ENCODE measurements around the gene TNS2. TPM values are rescaled to one million over a fixed set of nuclear protein-coding genes. Genes with fewer than 3 reads are reported as not detected.

TNS2 gene
- total and polyA plus RNA-seq, 9 of the 15 experiments (the other 6 are each of a cell fraction or from before 2014, with no cell fraction given), result 0.28 to 3.1 (median 1.2) TPM; not detected in 1

DNA sequence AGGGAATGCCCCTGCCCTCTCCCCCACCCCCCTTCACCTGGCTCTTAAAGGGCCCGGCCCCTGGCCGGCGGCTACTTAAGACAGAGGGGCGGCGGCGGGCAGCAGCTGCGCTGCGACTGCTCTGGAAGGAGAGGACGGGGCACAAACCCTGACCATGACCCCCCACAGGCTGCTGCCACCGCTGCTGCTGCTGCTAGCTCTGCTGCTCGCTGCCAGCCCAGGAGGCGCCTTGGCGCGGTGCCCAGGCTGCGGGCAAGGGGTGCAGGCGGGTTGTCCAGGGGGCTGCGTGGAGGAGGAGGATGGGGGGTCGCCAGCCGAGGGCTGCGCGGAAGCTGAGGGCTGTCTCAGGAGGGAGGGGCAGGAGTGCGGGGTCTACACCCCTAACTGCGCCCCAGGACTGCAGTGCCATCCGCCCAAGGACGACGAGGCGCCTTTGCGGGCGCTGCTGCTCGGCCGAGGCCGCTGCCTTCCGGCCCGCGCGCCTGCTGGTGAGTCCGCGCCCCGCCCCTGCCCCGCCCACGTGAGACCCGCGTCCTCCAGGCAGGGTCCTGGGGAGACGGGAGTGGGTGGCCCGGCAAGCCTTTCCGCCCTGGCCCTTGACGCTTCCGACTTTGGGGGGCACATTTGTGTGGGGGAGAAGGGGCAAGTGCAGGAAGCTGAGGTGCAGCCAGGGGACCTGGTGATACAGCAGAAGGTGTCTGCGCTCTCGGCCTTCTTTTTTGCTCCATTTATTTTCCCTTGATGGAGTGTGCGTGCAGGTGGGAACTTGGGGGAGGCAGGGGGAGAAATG is 47.9 kb downstream of the TNS2 start, which contains the start of gene IGFBP6 (continued):
- TF ChIP-seq ERF (CRISPR knock-in tag; IDR thresholded peaks at IDR 0.05) (no peak), SMC3 (conservative IDR thresholded peaks at IDR 0.05; ENCODE audit: insufficient read depth, low read depth, low read length) (no peak), ZFP1 (CRISPR knock-in tag; IDR thresholded peaks at IDR 0.05) (no peak), PCBP1 (IDR thresholded peaks at IDR 0.05; ENCODE audit: low read depth, low read length, poor library complexity, severe bottlenecking) (peak; percentile 33), SMARCA4 (IDR thresholded peaks at IDR 0.05) (no peak), EHMT2 (IDR thresholded peaks at IDR 0.05) (no peak), HNRNPLL (IDR thresholded peaks at IDR 0.05; ENCODE audit: low read depth, low read length, poor library complexity, severe bottlenecking) (no peak), HNRNPH1 (optimal IDR thresholded peaks at IDR 0.05; ENCODE audit: low read depth, low read length) (no peak), ZNF282 (CRISPR knock-in tag; IDR thresholded peaks at IDR 0.05) (no peak), RBFOX2 (IDR thresholded peaks at IDR 0.05; ENCODE audit: low read depth, low read length) (peak; percentile 75), PHF21A (IDR thresholded peaks at IDR 0.05; ENCODE audit: borderline replicate concordance, low read depth) (no peak), ZSCAN29 (IDR thresholded peaks at IDR 0.05) (no peak), GATAD2A (IDR thresholded peaks at IDR 0.05) (no peak), MAFG (tag; conservative IDR thresholded peaks at IDR 0.05) (no peak), ETS2 (tag; IDR thresholded peaks at IDR 0.05; ENCODE audit: borderline replicate concordance, poor library complexity, severe bottlenecking) (no peak), ZFP36 (IDR thresholded peaks at IDR 0.05; ENCODE audit: low read depth, low read length, partially characterized antibody) (peak; percentile 17), U2AF1 (optimal IDR thresholded peaks at IDR 0.05; ENCODE audit: low read depth, low read length) (no peak), NFATC3 (IDR thresholded peaks at IDR 0.05) (no peak), POLR2G (IDR thresholded peaks at IDR 0.05; ENCODE audit: low read depth, low read length) (peak; percentile 84), SAFB (IDR thresholded peaks at IDR 0.05; ENCODE audit: borderline replicate concordance, low read depth, low read length) (no peak)
- TF ChIP-seq, protein P1, sequence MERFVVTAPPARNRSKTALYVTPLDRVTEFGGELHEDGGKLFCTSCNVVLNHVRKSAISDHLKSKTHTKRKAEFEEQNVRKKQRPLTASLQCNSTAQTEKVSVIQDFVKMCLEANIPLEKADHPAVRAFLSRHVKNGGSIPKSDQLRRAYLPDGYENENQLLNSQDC (CRISPR knock-in tag; IDR thresholded peaks at IDR 0.05), result no peak
- TF ChIP-seq, protein P2, sequence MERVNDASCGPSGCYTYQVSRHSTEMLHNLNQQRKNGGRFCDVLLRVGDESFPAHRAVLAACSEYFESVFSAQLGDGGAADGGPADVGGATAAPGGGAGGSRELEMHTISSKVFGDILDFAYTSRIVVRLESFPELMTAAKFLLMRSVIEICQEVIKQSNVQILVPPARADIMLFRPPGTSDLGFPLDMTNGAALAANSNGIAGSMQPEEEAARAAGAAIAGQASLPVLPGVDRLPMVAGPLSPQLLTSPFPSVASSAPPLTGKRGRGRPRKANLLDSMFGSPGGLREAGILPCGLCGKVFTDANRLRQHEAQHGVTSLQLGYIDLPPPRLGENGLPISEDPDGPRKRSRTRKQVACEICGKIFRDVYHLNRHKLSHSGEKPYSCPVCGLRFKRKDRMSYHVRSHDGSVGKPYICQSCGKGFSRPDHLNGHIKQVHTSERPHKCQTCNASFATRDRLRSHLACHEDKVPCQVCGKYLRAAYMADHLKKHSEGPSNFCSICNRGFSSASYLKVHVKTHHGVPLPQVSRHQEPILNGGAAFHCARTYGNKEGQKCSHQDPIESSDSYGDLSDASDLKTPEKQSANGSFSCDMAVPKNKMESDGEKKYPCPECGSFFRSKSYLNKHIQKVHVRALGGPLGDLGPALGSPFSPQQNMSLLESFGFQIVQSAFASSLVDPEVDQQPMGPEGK (CRISPR knock-in tag; IDR thresholded peaks at IDR 0.05; ENCODE audit: borderline replicate concordance), result no peak
- TF ChIP-seq, protein P3, sequence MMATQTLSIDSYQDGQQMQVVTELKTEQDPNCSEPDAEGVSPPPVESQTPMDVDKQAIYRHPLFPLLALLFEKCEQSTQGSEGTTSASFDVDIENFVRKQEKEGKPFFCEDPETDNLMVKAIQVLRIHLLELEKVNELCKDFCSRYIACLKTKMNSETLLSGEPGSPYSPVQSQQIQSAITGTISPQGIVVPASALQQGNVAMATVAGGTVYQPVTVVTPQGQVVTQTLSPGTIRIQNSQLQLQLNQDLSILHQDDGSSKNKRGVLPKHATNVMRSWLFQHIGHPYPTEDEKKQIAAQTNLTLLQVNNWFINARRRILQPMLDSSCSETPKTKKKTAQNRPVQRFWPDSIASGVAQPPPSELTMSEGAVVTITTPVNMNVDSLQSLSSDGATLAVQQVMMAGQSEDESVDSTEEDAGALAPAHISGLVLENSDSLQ (IDR thresholded peaks at IDR 0.05), result no peak
- TF ChIP-seq, protein P4, sequence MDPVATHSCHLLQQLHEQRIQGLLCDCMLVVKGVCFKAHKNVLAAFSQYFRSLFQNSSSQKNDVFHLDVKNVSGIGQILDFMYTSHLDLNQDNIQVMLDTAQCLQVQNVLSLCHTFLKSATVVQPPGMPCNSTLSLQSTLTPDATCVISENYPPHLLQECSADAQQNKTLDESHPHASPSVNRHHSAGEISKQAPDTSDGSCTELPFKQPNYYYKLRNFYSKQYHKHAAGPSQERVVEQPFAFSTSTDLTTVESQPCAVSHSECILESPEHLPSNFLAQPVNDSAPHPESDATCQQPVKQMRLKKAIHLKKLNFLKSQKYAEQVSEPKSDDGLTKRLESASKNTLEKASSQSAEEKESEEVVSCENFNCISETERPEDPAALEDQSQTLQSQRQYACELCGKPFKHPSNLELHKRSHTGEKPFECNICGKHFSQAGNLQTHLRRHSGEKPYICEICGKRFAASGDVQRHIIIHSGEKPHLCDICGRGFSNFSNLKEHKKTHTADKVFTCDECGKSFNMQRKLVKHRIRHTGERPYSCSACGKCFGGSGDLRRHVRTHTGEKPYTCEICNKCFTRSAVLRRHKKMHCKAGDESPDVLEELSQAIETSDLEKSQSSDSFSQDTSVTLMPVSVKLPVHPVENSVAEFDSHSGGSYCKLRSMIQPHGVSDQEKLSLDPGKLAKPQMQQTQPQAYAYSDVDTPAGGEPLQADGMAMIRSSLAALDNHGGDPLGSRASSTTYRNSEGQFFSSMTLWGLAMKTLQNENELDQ (CRISPR knock-in tag; IDR thresholded peaks at IDR 0.05; ENCODE audit: borderline replicate concordance), result no peak
